Neutrophil (primary cell): Measurements from ENCODE around the gene RABEP2.
A peak's percentile ranks its signal among the peaks of the same experiment; 100 is the strongest.

Experiments used
- H3K27ac ChIP-seq: fragments of 200-600 bp; sonication (generic); 2 replicates; pipeline ENCODE4 v1.5.1; 2016; ENCODE audit warnings: mild to moderate bottlenecking, moderate library complexity
- H3K27me3 ChIP-seq: fragments of 200-600 bp; sonication (generic); 2 replicates; pipeline ENCODE4 v1.6.0; 2016; ENCODE audit warnings: mild to moderate bottlenecking
- H3K36me3 ChIP-seq: fragments of 200-600 bp; sonication (generic); 2 replicates; pipeline ENCODE4 v1.5.1; 2017
- H3K4me1 ChIP-seq, 2 experiments: fragments of 200-600 bp in 1 of 2; sonication (generic) in 1 of 2; 1 replicate in 1 of 2; 2 replicates in 1 of 2; pipeline versions ENCODE4 v1.5.1 to v1.6.1; 2013 to 2016; ENCODE audit warnings: low read depth in 1 of 2, low read length in 1 of 2, mild to moderate bottlenecking in 1 of 2, moderate library complexity in 1 of 2; ENCODE audit not compliant: control insufficient read depth in 1 of 2, insufficient read depth in 1 of 2
- H3K4me3 ChIP-seq, 2 experiments: fragments of 200-600 bp in 1 of 2; sonication (generic) in 1 of 2; 1 replicate in 1 of 2; 2 replicates in 1 of 2; pipeline ENCODE4 v1.5.1; 2013 to 2016; ENCODE audit warnings: low read depth in 1 of 2, low read length in 1 of 2, mild to moderate bottlenecking in 1 of 2, moderate library complexity in 1 of 2
- H3K9me3 ChIP-seq: fragments of 200-600 bp; sonication (generic); 2 replicates; pipeline ENCODE4 v1.5.1; 2016
- TF ChIP-seq, protein P1 (sequence below): fragments of 200-600 bp; sonication (generic); IDR thresholded peaks from 2 replicates; pipeline ENCODE4 v1.5.1; 2016; ENCODE audit warnings: antibody characterized with exemption

Gene RABEP2

DNA sequence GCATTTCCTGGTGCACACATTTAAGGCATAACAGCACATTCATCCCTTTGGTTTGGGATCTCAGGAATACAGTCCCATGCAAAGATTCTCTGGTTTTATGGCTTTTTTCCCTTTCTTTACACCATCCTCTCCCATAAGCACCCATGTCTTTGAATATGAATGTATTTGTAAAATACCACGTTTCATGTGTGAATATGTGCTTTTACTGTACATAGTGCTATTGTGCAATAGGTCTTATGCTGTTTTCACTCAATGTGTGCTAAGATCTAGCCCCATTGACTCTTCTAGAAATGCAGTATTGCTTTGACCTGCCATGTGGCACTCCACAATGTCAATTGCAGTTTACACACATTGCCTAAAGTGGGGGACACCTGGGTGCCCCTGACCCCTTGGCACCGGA is 39.5 kb upstream of the RABEP2 start:
- Histone ChIP-seq H3K4me3 (no peak overlapping the region), H3K27ac (no peak overlapping the region), H3K27me3 (no peaks in the 10 kb centered on the region), H3K4me1 (no peaks in the 10 kb centered on the region), H3K36me3 (peaks cover 62% of the 10 kb centered on the region), H3K9me3 (no peaks in the 10 kb centered on the region)
- TF ChIP-seq, protein P1, sequence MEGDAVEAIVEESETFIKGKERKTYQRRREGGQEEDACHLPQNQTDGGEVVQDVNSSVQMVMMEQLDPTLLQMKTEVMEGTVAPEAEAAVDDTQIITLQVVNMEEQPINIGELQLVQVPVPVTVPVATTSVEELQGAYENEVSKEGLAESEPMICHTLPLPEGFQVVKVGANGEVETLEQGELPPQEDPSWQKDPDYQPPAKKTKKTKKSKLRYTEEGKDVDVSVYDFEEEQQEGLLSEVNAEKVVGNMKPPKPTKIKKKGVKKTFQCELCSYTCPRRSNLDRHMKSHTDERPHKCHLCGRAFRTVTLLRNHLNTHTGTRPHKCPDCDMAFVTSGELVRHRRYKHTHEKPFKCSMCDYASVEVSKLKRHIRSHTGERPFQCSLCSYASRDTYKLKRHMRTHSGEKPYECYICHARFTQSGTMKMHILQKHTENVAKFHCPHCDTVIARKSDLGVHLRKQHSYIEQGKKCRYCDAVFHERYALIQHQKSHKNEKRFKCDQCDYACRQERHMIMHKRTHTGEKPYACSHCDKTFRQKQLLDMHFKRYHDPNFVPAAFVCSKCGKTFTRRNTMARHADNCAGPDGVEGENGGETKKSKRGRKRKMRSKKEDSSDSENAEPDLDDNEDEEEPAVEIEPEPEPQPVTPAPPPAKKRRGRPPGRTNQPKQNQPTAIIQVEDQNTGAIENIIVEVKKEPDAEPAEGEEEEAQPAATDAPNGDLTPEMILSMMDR = no peak

DNA sequence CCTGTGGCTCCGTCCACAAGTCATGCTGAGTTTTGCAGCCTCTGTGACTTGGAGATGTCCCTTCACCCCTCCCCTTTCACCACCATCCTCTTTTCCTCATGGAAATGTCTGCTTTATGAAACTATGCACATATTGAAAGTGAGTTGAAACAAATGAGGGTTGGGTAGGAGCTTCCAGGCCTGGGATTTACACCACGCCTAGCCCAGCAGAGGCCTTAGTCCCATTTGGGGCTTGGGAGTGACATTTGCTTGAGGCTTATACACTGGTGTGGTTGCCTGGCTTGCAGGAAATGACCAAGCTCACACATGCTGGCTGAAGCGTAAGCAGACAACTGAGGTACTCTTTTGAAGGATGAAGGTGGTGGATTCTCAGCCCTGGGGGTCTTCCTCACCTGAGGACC is 39.0 kb upstream of the RABEP2 start:
- H3K27me3 ChIP-seq = no peaks in the 10 kb centered on the region
- no peaks in the 10 kb centered on the region for H3K4me1 ChIP-seq
- no peaks in the 10 kb centered on the region for H3K9me3 ChIP-seq
- peaks cover 65% of the 10 kb centered on the region for H3K36me3 ChIP-seq
- no peak overlapping the region for H3K4me3 ChIP-seq
- TF ChIP-seq, protein P1 = no peak
- H3K27ac ChIP-seq = no peak overlapping the region

- H3K36me3 ChIP-seq = peaks cover 87% of the 10 kb centered on the region
- no peak overlapping the region for H3K4me3 ChIP-seq
- TF ChIP-seq, protein P1 = no peak
Observed at GRCh38 chr16:28958836-28959235, 33.8 kb upstream of the RABEP2 start.

DNA sequence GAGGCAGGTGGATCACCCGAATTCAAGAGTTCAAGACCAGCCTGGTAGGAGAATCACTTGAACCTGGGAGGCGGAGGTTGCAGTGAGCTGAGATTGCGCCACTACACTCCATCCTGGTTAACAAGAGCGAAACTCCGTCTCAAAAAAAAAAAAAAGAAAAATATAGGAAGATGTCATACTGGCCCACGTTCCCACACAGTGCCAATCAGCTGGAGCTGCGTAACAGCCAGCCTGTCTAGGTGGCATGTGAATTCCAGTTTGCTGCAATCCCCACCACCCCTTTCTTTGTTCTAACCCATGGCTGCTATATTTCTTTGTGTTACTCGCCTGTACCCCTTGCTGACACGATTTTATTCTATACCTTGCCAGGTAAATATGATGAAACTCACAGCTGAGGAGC is 33.2 kb upstream of the RABEP2 start:
- Histone ChIP-seq H3K27ac (no peak overlapping the region), H3K27me3 (no peaks in the 10 kb centered on the region), H3K4me3 (no peak overlapping the region), H3K4me1 (no peaks in the 10 kb centered on the region), H3K36me3 (peaks cover 82% of the 10 kb centered on the region), H3K9me3 (no peaks in the 10 kb centered on the region)
- TF ChIP-seq, protein P1 = no peak

More at GRCh38 chr16:28958836-28959235, 33.8 kb upstream of the RABEP2 start:
- Histone ChIP-seq H3K9me3 (no peaks in the 10 kb centered on the region), H3K27me3 (no peaks in the 10 kb centered on the region), H3K4me1 (no peaks in the 10 kb centered on the region), H3K27ac (no peak overlapping the region)

GRCh38 chr16:28951410-28951943 is 26.4 kb upstream of the RABEP2 start:
- no peaks in the 10 kb centered on the region for H3K9me3 ChIP-seq
- H3K27ac ChIP-seq = peak overlapping the region; percentile 80
- peaks cover 16% of the 10 kb centered on the region in 2 experiments for H3K4me1 ChIP-seq
- peak overlapping the region; percentile 79 to 95 for H3K4me3 ChIP-seq
- H3K27me3 ChIP-seq = peaks cover 9% of the 10 kb centered on the region
- H3K36me3 ChIP-seq = peaks cover 27% of the 10 kb centered on the region
- TF ChIP-seq, protein P1 = no peak
